Panc1 (cell line): Measurements from ENCODE around the gene VAV3. TPM values are rescaled to one million over a fixed set of nuclear protein-coding genes. Genes with fewer than 3 reads are reported as not detected.

Experiments
- ATAC-seq: fragments of 200-7000 bp; cut with Tn5 transposase; 2 replicates; pipeline ENCODE4 v1.9.1; 2020; ENCODE audit warnings: mild to moderate bottlenecking, moderate library complexity
- BruUV-seq: library from RNA; stranded (reverse); fragments of 400-500 nt; replicated peaks from 2 replicates; lab custom pipeline; 2021; lab: Mats Ljungman, UMichigan
- CTCF ChIA-PET: fragments of 300-600 bp; sonication (Branson Sonifier 250); formaldehyde crosslinking; loops from one replicate; lab custom pipeline; 2022; ENCODE audit warnings: antibody characterized with exemption; lab: Charles Lee
- POLR2A ChIA-PET: fragments of 300-600 bp; sonication (Branson Sonifier 250); formaldehyde crosslinking; loops from one replicate; lab custom pipeline; 2022; ENCODE audit warnings: antibody characterized with exemption; lab: Charles Lee
- DNase-seq: peaks from one replicate; pipeline ENCODE4 v3.0.0-alpha.2; 2010; ENCODE audit warnings: low read depth, low spot score
- H3K27ac ChIP-seq: 2 replicates; pipeline ENCODE4 v1.5.1; 2011; ENCODE audit warnings: mild to moderate bottlenecking, low read length, inconsistent platforms
- H3K27me3 ChIP-seq: fragments of 200-500 bp; sonication (Bioruptor generic); 2 replicates; pipeline ENCODE4 v1.6.0; 2014; ENCODE audit warnings: low read length, inconsistent platforms; ENCODE audit not compliant: control insufficient read depth, insufficient read depth
- H3K36me3 ChIP-seq: fragments of 200-500 bp; sonication (Bioruptor generic); 2 replicates; pipeline ENCODE4 v1.5.1; 2014; ENCODE audit warnings: inconsistent platforms, mild to moderate bottlenecking, low read length, moderate library complexity; ENCODE audit not compliant: control insufficient read depth, insufficient read depth
- H3K4me1 ChIP-seq: 2 replicates; pipeline ENCODE4 v1.5.1; 2011; ENCODE audit warnings: inconsistent platforms, mild to moderate bottlenecking, low read length, moderate library complexity; ENCODE audit not compliant: control insufficient read depth, insufficient read depth
- H3K4me3 ChIP-seq, 2 experiments: 2 replicates each; pipeline ENCODE4 v1.5.1; 2011 to 2012; ENCODE audit warnings: low read depth in 2 of 2, low read length in 2 of 2, mild to moderate bottlenecking in 2 of 2, inconsistent platforms in 1 of 2, moderate library complexity in 1 of 2
- H3K9me3 ChIP-seq: fragments of 200-500 bp; sonication (Bioruptor generic); 2 replicates; pipeline ENCODE4 v1.5.1; 2014; ENCODE audit warnings: low read depth, mild to moderate bottlenecking, inconsistent platforms, low read length, moderate library complexity; ENCODE audit not compliant: control insufficient read depth, insufficient read depth
- POLR2AphosphoS5 ChIP-seq: IDR thresholded peaks from 2 replicates; pipeline ENCODE4 v1.6.1; 2012; ENCODE audit warnings: mild to moderate bottlenecking, low read depth, low read length, moderate library complexity
- REST ChIP-seq, 2 experiments: IDR thresholded peaks; 2 replicates each; pipeline ENCODE4 v1.6.1; 2011 to 2012; ENCODE audit warnings: low read depth in 2 of 2, control low read depth in 1 of 2, low read length in 1 of 2, mild to moderate bottlenecking in 1 of 2, moderate library complexity in 1 of 2; ENCODE audit not compliant: insufficient read depth in 1 of 2
- SIN3A ChIP-seq: IDR thresholded peaks from 2 replicates; pipeline ENCODE4 v1.6.1; 2012; ENCODE audit warnings: low read depth, mild to moderate bottlenecking, low read length, moderate library complexity, borderline replicate concordance; ENCODE audit not compliant: insufficient read depth
- TCF7L2 ChIP-seq: IDR thresholded peaks from 2 replicates; pipeline ENCODE4 v1.6.1; 2011; ENCODE audit warnings: mild to moderate bottlenecking, low read depth, low read length, inconsistent platforms
- in situ Hi-C: cut with HindIII; loops from 2 replicates; pipeline ENCODE4 v1.10.0; 2016; ENCODE audit warnings: low sequenced_read_pairs, low pct_unique_long_range_greater_than_20kb
- intact Hi-C: fragments of 100-400 bp; cut with micrococcal nuclease; formaldehyde crosslinking; loops from one replicate; pipeline ENCODE4 v1.10.0; 2022; ENCODE audit not compliant: unreplicated experiment
- total RNA-seq: library from RNA; stranded (reverse); gene quantifications from one replicate; pipeline ENCODE4 v1.2.1, GENCODE V29; 2021; ENCODE audit not compliant: unreplicated experiment
- TF ChIP-seq, protein P1 (sequence below): fragments of 450-650 bp; IDR thresholded peaks from 2 replicates; pipeline ENCODE4 v1.5.1; 2017; ENCODE audit warnings: mild to moderate bottlenecking

VAV3 gene
- total RNA-seq, 1 experiment from 2014 or later = 0.23 TPM

GRCh38 chr1:107683683-107684082, 281.3 kb downstream of the VAV3 start:
- intact Hi-C loops (no loop called here), in situ Hi-C loops (no loop called here)
- TF ChIP-seq TCF7L2 (no peak), REST (IDR thresholded peaks at IDR 0.05; ENCODE audit: insufficient read depth in 1 of 2, low read depth in 2 of 2, low read length in 1 of 2) (no peak), POLR2AphosphoS5 (no peak), SIN3A (no peak)
- Histone ChIP-seq H3K27ac (no peak overlapping the region), H3K4me1 (no peaks in the 10 kb centered on the region), H3K36me3 (no peaks in the 10 kb centered on the region), H3K27me3 (no peaks in the 10 kb centered on the region), H3K9me3 (no peaks in the 10 kb centered on the region), H3K4me3 (no peak overlapping the region)
- DNase-seq = no peak
- no peak for ATAC-seq
- BruUV-seq = no TSS peak
- ChIA-PET POLR2A (no interaction called here), CTCF (no interaction called here)

DNA sequence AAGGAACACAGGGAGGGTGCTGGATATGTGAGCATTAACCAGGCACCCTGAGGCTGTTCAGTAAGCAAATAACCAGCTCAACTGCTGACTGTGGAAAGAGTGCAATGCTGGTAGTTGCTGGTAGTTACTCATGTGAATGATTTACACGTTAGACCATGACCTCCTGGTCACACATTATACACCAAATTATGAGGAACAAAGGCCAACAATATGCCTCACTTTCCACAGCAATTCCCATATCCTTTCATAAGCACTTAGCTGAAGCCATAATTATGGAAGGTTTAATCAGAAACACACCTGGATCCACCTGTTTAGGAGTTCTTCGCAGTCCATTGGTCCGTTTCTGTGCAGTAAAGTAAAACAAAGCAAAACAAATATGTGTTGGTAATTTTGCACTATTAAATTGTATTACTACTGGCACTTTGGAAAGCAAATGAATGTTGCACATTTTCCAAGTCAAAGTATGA, 281.8 kb downstream of the VAV3 start:
- Histone ChIP-seq H3K27me3 (no peaks in the 10 kb centered on the region), H3K4me1 (no peaks in the 10 kb centered on the region), H3K27ac (no peak overlapping the region), H3K9me3 (no peaks in the 10 kb centered on the region), H3K4me3 (no peak overlapping the region), H3K36me3 (no peaks in the 10 kb centered on the region)
- ChIA-PET POLR2A (no interaction called here), CTCF (no interaction called here)
- no TSS peak for BruUV-seq
- intact Hi-C loops = no loop called here
- TF ChIP-seq POLR2AphosphoS5 (no peak), REST (IDR thresholded peaks at IDR 0.05; ENCODE audit: insufficient read depth in 1 of 2, low read depth in 2 of 2, low read length in 1 of 2) (no peak), SIN3A (no peak), TCF7L2 (no peak)
- TF ChIP-seq, protein P1, sequence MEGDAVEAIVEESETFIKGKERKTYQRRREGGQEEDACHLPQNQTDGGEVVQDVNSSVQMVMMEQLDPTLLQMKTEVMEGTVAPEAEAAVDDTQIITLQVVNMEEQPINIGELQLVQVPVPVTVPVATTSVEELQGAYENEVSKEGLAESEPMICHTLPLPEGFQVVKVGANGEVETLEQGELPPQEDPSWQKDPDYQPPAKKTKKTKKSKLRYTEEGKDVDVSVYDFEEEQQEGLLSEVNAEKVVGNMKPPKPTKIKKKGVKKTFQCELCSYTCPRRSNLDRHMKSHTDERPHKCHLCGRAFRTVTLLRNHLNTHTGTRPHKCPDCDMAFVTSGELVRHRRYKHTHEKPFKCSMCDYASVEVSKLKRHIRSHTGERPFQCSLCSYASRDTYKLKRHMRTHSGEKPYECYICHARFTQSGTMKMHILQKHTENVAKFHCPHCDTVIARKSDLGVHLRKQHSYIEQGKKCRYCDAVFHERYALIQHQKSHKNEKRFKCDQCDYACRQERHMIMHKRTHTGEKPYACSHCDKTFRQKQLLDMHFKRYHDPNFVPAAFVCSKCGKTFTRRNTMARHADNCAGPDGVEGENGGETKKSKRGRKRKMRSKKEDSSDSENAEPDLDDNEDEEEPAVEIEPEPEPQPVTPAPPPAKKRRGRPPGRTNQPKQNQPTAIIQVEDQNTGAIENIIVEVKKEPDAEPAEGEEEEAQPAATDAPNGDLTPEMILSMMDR = no peak
- ATAC-seq = no peak
- DNase-seq = no peak
- in situ Hi-C loops = no loop called here
